Caki2 (cell line): ENCODE data around the gene SPG21. TPM values are rescaled to one million over a fixed set of nuclear protein-coding genes. Genes with fewer than 3 reads are reported as not detected.
A peak's percentile ranks its signal among the peaks of the same experiment; 100 is the strongest.
"Not testable (repeated sequence)": the region's sequence is repeated elsewhere in the genome, so short reads cannot be mapped to it uniquely, and the experiment has no call there.

Experiments used
- DNase-seq: peaks from one replicate; pipeline ENCODE4 v3.0.0-alpha.2; 2015; ENCODE audit warnings: low read depth
- in situ Hi-C: cut with HindIII; loops from 2 replicates; pipeline ENCODE4 v1.10.0; 2016; ENCODE audit warnings: low sequenced_read_pairs, low pct_unique_long_range_greater_than_20kb, mixed read lengths
- total RNA-seq: library from RNA; depleted of rRNA; stranded (reverse); fragments of >200 nt; shearing (Covaris generic); gene quantifications from 2 replicates; pipeline ENCODE4 v1.2.3, GENCODE V29; 2014; ENCODE audit warnings: low replicate concordance; rRNA removed

The SPG21 gene, protein sequence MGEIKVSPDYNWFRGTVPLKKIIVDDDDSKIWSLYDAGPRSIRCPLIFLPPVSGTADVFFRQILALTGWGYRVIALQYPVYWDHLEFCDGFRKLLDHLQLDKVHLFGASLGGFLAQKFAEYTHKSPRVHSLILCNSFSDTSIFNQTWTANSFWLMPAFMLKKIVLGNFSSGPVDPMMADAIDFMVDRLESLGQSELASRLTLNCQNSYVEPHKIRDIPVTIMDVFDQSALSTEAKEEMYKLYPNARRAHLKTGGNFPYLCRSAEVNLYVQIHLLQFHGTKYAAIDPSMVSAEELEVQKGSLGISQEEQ
- 74.7 and 93.8 TPM in 2 replicates for total RNA-seq

DNA sequence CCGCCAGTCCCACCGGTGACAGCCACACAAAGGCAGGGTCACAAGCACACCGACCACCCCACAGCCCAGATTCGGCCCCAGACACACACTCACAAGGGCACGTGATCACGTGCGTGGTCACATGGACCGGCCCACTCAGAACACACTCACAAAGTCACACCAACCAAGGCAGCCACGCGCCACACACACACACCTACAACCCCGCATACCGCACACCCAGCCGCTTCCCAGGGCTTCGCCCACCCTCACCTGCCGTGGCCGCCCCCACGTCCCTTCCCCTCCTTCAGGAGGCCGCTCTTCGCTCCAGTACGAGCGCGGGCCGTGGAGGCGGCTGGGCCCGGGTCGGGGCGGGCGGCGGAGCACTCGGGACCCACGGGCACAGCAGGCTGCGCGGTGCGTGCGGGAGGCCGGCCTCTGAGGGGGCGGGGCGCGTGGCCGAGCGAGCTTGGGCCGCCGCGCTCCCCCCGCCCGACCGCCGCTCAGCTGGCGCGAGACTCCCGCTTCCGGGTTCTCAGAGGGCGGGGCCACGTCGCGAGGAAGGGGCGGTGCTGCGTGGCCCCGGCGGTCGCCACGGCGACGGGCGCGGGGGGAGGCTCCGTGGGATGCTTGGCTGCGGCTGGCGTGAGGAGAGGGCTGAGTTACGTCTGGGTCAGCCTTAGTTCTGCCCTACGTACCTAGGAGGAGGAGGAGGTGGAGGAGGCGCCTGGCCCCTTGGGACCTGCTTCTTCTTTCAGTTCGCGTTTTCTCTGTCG lies at the start of gene SPG21:
Gene SPG21, minus strand, starts transcription at position 499 of the 752 bp plus-strand sequence. CDS start 6,345 bp downstream, outside the sequence.
- peak; percentile 96 for DNase-seq
- in situ Hi-C loops = no loop called here

DNA sequence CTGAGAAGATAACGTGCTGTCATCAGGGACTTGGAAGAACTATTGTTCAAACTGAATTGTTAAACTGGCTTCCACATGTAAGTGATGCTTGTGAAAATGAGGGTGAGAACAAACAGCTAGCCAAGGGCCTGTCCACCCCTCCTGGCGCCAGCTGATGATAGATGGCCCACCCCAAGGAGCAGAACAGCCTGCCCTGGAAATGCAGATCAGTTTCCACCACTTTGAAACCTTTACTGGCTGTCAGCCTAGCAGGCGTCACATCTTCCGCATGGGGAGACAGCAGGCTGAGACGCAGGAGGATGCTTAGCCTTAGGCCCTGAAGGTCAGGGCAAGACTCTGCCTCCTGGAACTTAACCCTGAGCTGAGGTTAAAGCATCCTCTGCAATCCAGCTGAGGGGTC lies 49.1 kb upstream of the SPG21 start:
- in situ Hi-C loops = no loop called here
- DNase-seq = no peak

DNA sequence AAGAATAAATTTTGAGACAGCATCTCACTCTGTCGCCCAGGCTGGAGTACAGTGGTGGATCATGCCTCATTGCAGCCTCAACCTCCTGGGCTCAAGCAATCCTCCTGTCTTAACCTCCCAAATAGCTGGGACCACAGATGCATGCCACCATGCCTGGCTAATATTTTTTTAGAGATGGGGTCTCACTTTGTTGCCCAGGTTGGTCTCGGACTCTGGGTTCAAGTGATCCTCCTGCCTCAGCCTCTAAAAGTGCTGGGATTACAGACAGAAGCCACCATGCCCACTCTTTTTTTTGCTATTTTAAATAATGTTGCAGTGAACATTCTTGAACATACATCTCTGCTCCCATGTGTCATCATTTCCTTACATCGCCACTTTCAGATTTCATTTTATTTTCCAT lies 48.7 kb upstream of the SPG21 start:
- in situ Hi-C loops = no loop called here
- no peak for DNase-seq

DNA sequence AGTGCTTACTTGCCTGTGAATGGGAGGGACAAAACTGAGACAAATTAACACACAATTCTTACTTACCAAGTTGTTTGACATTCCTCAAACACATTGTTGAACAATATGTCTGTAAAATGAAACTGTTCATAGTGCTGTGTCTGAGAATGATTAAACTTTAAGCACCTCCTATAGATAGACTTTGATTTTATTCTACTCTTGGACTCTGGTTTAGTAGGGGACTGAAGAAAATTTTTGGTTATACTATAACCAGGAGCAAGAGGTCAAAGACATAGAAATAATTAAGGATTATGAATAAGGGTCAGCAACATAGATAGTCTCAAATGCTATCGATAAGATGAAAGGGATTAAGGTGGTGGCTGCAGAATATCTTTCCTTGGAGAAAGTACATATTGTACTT lies 47.6 kb upstream of the SPG21 start:
- no peak for DNase-seq
- in situ Hi-C loops = no loop called here

DNA sequence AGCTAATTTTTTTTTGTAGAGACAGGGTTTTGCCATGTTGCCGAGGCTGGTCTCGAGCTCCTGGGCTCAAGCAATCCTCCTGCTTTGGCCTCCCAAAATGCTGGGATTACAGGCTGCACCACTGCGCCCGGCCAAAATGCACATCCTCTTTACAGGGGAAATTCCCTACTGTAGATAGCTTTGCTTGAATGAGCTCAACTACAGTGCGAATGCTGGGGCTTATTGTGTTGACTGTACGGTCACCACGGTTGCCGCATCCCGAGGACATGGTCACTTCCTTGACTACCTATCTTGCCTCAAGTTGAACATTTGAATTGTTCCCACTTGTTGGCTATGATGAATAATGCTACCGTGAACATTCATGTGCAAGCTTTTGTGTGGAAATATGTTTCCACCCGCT lies 45.0 kb upstream of the SPG21 start:
- DNase-seq = no peak
- in situ Hi-C loops = no loop called here

DNA sequence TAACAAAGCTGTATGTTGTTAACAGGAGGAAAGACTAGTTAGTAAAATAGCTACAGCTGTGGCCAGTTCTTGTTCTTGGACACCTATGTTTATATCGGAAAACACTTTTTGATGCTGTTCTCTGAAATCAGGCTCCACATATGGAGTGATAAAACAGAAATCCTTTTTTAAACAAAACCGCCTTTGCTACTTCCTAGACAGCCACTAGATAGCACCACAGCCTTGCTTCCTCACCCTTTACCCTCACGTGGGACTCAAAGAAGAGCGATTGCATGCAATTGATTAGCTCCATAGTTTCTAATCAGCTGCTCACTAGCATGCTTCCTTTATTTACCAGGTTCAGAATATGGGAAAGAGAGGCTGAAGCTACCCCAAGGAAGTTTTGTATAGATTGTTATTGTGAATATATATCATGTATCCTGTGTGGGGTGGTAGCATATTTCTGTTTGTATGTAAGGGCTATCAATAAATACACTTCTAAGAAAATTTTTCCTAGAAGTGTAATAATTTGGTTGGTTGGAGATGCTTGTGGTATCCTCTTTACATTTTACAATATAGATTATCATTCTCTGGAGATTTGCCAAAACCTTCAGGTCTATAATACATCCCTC lies 44.0 kb upstream of the SPG21 start:
- DNase-seq = no peak
- in situ Hi-C loops = no loop called here

DNA sequence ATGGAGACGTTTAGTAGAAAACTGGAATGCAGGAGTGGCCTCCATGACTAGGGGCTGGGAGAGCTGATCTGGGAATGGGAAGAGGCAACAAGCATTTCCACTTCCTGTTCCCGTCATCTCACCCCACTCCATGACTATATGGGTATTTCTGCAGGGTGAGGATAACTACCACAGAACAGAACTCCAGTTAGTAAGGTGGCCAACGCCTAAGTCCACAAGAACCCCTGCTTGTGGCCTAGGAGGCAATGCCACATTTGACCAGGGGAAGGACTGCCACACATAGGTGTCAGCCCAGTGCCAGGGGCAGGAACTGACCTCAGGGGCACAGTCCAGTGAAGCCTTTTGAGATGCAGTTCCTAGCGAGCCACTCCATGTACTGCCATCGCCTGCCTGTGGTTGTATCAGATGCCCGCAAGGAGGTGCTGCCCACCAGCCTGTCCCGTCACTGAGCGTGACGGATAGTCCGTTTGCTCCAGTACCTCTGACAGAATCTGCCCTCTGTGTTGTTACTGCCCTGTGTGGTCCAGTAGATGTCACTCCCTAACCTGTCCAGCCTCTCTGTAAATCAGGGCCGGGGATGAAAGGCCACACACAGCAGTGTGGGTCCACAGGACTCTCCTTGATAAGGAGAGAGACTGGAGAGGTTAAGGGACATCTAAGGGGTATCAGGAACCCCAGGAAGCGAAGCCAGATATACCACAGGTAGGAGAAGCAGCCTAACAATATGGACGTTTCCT lies 43.3 kb upstream of the SPG21 start:
- in situ Hi-C loops = no loop called here
- peak; percentile 60 for DNase-seq

DNA sequence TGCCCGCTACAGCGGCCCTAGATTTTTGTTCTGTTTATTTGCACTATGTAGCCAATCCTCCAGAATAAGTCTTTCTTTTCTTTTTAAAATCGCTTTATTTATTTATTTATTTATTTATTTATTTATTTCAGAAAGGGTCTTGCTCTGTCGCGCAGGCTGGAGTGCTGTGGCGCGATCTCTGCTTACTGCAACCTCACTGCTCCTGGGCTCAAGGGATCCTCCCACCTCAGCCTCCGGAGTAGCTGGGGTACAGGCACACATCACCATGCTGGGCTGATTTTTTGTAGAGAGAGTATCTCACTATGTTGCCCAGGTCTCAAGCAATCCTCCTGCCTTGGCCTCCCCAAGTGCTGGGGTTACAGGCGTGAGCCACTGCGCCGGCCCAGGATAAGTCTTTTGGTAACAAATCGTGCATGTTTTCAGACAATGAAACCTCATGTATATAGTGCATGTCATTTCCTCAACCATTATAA lies 40.1 kb upstream of the SPG21 start:
- in situ Hi-C loops = no loop called here

DNA sequence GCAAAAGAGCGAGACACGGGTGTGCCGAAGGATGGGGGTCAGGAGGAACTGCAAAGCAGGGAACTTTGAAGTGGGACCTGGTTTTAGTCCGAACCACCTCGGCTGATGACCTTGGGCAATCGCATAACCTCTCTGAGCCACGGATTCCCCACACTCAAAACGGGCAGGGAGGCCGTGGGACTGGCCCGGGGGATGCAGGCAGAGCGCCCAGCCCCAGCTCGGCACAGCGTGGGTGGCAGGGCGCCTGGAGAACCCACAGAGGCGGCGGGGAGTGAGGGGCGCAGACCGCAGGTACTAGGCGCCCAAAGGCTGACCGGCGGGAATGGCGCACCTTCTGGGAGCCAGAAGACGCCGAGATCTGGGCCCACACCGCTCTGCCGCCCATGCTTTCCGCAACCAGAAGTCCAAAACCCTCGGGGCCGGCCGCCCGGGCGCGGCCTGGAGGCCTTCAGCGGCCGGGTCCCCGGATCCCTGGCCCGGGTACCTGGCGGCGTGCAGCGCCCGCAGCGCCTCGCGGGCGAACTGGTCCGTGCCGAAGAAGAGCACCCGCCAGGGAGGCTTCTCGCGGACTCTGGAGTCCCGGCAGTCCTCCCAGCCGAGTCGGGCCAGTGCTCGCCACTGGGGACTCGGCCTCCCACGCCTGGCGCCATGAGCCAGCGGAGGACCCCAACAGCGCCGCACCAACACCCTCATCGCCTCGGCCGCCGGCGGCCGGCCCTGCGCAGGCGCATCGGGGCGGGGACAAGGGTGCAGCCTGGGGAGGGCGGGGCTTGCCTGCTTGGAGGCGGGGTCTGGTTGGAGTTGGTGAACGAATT lies 39.4 kb upstream of the SPG21 start, which contains the start of gene MTFMT:
Gene MTFMT, minus strand, starts transcription at position 719 of the 815 bp plus-strand sequence. Its CDS starts 26 bp downstream, at position 693.
- DNase-seq = peak; percentile 68
- in situ Hi-C loops = no loop called here

More for the DNA sequence above, 40.1 kb upstream of the SPG21 start:
- no peak for DNase-seq

DNA sequence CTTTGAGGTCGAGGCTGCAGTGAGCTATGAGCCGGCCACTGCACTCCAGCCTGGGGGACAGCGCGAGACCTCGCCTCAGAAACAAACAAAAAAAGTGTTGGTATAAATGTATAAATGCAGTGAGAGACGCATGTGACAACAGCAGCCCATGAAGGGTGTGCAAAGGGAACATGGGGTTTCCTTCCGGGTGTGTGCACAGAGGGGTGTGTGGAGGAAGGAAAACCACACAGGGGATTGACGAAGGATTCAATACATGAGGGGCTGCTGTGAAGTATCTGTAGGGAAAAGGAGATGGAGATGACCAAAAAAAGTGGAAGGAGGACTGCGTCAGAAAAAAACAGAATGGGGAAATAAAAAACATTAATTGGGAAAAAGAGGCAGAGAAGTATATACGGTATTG lies 38.6 kb upstream of the SPG21 start:
- in situ Hi-C loops = no loop called here
- DNase-seq = no peak

DNA sequence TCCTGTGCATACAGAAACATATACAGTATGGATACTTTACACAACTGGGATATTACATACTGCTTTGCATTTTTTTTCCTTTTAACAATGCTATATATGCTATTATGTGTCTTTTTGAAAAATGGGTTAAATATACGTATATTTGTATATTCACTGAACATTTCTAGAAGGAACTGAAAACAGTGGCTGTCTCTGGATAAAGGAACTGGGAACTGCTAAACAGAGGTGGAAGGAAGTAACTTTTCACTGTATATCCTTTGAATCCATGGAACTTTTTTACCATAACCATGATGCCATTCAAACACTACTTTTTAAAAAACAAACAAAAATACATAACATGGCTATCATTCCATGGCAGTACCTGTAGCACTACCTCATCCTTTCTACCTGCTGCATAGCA lies 37.9 kb upstream of the SPG21 start:
- no peak for DNase-seq
- in situ Hi-C loops = no loop called here

DNA sequence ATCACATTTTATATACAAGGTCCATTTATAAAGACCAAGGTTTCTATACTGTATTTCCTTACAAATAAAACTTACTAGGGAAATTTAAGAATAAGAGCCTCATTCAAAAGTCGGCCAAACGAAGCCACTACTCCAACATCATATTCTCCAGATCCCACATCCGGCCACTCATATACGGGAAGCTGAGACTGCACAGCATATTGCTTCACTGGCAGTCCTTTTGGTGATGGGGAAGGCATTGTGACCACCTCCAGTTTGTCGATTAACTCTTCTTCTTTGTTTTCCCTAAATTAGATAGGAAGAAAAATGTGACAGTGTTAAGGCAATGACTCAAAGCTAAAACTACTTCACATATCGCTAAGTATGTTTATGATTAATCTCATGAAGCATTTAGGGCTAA lies 37.0 kb upstream of the SPG21 start:
- in situ Hi-C loops = no loop called here
- DNase-seq = no peak

DNA sequence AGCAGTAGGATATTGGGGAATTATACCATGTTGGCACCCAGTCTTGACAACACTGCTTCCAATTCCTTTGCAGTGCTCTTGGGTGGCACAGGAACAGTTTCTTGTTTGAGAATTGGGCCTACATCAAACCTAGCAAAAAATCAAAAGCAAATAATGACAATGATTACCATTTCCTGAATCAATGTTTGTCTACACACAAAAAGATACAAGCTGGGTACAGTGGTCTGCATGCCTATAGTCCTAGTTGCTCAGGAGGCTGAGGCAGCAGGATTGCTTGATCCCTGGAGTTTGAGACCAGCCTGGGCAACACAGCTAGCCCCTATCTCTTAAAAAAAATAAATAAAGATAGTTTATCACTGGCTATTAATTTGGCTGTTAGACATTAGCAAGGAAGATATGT lies 31.8 kb upstream of the SPG21 start:
- in situ Hi-C loops = no loop called here
- no peak for DNase-seq

DNA sequence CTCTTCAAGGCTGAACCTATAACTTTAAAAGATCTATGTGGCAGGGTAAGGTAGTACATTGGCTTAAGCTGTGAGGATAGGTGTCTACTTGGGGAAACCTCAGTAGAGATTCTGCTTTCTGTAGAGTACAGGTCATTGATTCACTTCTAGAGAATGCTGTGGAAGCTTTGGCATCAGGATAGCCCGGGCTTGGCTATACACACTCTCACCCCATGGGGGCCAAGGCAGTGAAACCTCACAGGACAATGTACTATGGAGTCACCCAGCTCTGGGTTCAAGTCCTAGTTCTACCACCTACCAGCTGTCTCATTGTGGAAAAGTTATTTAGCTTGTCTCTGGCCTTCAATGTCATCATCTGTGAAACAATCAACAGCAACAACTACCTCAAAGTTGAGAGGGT lies 30.7 kb upstream of the SPG21 start:
- DNase-seq = no peak

DNA sequence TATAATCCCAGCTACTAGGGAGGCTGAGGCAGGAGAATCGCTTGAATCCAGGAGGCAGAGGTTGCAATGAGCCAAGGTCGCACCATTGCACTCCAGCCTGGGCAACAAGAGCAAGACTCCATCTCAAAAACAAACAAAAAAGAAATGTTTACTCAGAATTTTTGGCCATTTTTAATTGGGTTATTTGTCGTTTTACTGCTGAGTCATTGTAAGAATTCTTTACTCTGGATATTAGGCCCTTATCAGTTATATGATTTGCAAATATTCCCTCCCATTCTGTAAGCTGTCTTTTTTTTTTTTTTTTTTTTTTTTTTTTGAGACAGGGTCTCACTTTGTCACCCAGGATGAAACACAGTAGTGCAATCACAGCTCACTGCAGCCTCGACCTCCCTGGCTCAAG lies 21.5 kb upstream of the SPG21 start:
- in situ Hi-C loops, DNase-seq: not testable (repeated sequence)

More for the DNA sequence above, 30.7 kb upstream of the SPG21 start:
- in situ Hi-C loops = no loop called here

DNA sequence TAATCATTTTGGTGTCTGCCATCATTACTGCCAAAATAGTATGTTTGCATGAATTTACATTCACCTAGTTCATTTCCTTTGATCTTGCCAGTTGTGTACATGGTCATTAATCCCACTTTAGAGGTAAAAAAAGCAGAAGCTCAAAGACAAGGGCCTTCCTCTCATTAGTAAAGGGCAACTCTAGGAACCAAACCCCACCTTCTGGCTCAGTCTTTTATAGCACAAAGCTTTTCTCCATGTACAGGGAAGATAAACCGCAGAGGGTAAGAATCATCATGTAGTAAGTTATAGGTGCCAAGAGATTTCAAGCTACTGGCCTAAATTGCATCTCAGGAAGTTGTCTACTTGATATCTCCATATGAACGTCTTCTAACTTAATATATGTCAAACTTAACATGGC lies 19.3 kb upstream of the SPG21 start:
- in situ Hi-C loops = no loop called here
- no peak for DNase-seq

DNA sequence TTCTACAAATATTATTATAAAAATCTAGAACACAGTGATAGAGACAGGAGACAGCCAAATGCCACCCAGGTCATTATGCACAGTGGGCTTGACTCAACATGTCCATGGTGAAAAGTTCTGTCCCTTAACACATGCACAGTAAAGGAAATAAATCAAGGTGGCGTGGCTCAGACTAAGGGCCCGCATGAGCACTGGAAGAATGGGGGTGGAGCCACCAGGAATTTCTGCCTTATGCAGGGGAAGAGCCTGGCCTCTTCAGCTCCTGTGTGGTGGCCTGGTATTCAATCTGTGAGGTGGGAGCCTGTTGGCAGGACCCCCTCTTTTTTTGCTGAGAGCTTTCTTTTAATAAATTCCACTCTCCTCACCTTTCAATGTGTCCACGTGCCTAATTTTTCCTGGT lies 17.2 kb upstream of the SPG21 start:
- DNase-seq = no peak
- in situ Hi-C loops = no loop called here

DNA sequence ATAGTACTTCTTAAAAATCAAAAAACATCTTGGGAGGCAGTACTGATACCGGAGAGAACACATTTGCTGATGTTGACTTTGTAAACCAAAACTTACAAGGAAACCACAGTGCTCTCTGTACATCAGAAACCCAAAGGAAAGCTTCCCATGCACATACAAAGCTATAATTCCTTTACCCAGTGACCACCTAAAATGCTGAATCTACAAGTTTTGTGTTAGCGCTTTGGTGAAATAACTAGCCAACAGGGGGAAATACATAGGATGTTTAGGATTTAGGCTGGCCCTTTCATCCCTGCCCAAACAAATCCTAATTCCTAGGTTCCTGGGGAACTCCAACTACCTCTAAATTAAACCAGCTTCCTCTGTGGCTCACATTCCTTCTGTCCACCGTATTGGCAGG lies 15.3 kb upstream of the SPG21 start:
- DNase-seq = no peak
- in situ Hi-C loops = no loop called here
